T47D (cell line): ENCODE data around the gene DPP10.

ENCODE experiments used
- DNase-seq, 2 experiments: peaks; one replicate each; pipeline versions ENCODE4 v3.0.0 to v3.0.0-alpha.2; 2011 to 2012; ENCODE audit warnings: low read depth in 1 of 2, low spot score in 1 of 2
- JUND ChIP-seq: IDR thresholded peaks from 2 replicates; pipeline ENCODE4 v1.6.1; 2012; ENCODE audit warnings: low read depth
- in situ Hi-C: cut with HindIII; loops from 2 replicates; pipeline ENCODE4 v1.10.0; 2016; ENCODE audit warnings: low sequenced_read_pairs, low pct_unique_long_range_greater_than_20kb

The DPP10 gene

GRCh38 chr2:115746151-115746550 lies 1303.7 kb downstream of the DPP10 start:
- in situ Hi-C loops = no loop called here
- TF ChIP-seq JUND = no peak
- DNase-seq = no peak

DNA sequence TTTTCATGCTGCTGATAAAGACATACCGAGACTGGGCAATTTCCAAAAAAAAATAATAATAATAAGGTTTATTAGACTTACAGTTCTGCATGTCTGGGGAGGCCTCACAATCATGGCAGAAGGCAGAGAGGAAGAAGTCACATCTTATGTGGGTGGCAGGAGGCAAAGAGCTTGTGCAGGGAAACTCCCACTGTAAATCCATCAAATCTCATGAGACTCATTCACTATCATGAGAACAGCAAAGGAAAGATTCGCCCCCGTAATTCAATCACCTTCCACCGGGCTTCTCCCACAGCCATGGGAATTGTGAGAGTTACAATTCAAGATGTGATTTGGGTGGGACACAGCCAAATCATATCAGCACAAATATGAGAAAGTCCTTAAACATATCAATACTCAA lies 1314.8 kb downstream of the DPP10 start:
- in situ Hi-C loops = no loop called here
- no peak for DNase-seq
- TF ChIP-seq JUND = no peak

DNA sequence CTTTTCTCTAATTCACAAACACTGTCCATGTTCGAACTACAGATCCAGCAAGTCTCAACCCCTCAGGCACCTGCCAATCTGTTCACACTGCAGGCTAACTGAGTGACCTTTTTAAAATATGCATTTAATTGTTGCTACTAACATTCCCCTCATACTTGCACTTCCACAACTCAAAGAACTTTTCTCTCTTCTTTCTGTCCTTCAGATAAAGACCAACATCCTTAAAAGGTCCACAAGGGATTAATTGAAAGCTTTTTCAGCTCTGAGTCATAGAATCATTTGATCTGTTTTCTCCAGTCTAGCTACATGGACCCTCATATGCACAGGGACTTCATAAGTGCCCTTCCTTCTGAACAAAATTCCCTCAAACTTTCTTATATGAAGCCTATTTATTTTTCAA lies 1321.2 kb downstream of the DPP10 start:
- no peak for TF ChIP-seq JUND
- in situ Hi-C loops = no loop called here
- no peak for DNase-seq

- in situ Hi-C loops = no loop called here
- no peak for TF ChIP-seq JUND
Measured at GRCh38 chr2:115771516-115771915, 1329.1 kb downstream of the DPP10 start.

DNA sequence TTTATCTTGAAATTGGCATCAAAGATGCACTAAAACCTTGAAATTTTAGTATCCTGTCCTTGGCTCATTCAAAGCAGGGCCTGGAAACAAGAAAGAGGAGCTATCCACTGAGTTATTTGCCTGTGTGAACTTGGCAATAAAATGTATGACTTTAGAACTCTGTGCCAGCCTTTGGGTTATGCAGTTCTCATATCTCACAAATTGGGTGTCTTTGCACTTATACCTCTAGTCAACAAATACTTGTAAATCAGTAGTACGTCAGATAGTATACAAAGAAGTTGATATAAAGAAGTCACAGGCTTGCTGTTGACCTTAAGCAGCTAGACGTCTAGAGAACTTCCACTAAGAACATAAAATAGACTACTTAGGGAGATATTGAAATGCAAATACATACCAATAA lies 1331.9 kb downstream of the DPP10 start:
- no peak for TF ChIP-seq JUND
- in situ Hi-C loops = no loop called here
- no peak for DNase-seq

More at GRCh38 chr2:115771516-115771915, 1329.1 kb downstream of the DPP10 start:
- DNase-seq = peak in 1 of 2 experiments; percentile 1

DNA sequence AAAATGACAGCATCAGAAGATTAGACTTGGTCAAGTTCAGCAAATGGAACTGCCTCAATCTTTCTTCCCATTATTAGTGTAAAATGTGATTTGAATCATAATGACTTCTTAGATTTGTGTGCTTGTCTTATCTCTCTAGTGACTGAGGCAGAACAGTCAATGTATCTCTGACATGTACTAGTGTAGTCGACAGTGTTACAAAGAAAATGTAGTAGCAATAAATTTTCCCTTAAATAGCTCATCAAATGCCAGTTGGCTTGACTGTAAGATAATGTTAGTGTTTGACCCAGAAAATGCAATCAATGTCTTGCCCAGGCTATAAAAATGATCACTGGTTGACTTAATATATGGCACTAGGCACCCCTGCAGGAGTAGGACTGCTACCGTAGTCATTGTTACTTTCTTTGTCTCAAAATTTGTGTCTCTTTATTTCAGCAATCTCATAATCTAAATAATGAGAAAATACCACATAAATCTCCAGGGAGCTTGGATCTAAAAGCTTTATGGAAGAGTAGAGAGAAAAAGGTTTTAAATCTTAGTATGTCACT lies 1336.7 kb downstream of the DPP10 start:
- no peak for DNase-seq
- no peak for TF ChIP-seq JUND
- in situ Hi-C loops = no loop called here

GRCh38 chr2:115782286-115782685 lies 1339.8 kb downstream of the DPP10 start:
- in situ Hi-C loops = no loop called here
- TF ChIP-seq JUND = no peak
- no peak for DNase-seq

DNA sequence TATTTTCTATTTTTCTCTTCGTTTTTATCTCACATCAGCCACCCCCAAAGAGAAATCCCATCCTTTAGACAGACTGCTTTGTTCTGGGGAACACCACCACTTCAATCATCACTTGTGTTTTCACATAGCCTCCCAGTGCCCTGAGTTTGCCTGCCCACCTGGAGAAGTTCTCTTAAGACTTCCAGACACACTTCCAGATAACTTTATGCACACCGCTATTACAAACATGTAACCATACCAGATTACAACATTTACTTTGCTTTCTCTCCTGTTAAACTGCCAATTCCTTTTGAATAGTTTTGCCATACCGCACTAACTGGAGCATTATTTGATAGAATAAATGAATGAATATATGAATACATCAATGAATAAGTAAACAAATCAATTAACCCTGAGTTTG lies 1353.6 kb downstream of the DPP10 start:
- no peak for DNase-seq
- in situ Hi-C loops = no loop called here

GRCh38 chr2:115807276-115807675 lies 1364.8 kb downstream of the DPP10 start:
- no peak for DNase-seq
- TF ChIP-seq JUND = no peak
- in situ Hi-C loops = no loop called here

More for the DNA sequence above, 1353.6 kb downstream of the DPP10 start:
- TF ChIP-seq JUND = no peak

DNA sequence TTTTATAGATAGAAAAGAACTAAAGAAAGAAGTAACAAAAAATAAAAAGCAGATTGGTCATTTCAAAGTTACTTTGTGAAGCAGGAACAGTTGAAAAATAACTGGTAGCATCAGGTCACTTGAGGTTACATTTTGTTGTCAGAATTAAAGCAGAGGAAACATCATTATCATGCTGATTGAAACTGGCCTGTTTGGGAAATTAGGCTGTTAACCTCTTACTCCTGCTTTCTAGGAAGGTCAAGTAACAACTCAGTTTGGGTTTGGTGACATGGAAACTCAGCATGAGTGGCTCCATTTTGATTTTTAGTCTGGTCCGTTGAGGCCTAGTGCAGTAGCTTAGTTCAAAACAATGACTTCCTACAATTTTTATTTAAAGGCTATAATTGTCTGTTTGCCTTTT lies 1383.5 kb downstream of the DPP10 start:
- in situ Hi-C loops = no loop called here

DNA sequence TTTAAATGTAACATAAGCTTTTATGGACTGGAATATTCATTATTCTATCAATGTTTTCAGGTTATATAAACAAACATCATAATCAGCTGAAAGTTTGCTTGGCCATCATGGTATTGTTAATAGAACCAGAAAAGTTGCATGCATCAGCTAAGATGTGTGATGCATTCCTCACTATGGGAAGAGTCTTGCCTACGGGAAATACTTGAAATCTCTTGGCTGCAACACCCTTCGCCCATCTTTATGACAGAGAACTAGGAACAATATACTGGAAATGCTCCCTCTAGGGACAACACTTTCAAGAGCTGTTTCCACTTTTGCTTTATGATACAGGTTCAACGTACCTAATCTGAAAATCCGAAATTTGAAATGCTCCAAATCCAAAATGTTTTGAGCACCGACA lies 1390.8 kb downstream of the DPP10 start:
- peak in 1 of 2 experiments; percentile 15 for DNase-seq
- in situ Hi-C loops = no loop called here
- TF ChIP-seq JUND = no peak

More for the DNA sequence above, 1383.5 kb downstream of the DPP10 start:
- no peak for TF ChIP-seq JUND
- no peak for DNase-seq

GRCh38 chr2:115838539-115838938 lies 1396.1 kb downstream of the DPP10 start:
- no peak for TF ChIP-seq JUND
- DNase-seq = no peak
- in situ Hi-C loops = no loop called here

- no peak for TF ChIP-seq JUND
- in situ Hi-C loops = no loop called here
- DNase-seq = no peak
Measured at GRCh38 chr2:115842306-115842705, 1399.9 kb downstream of the DPP10 start.

- TF ChIP-seq JUND = no peak
- in situ Hi-C loops = no loop called here
- no peak for DNase-seq
Measured at GRCh38 chr2:115848192-115848591, 1405.8 kb downstream of the DPP10 start.
